ENCODE measurements around the gene DENND5A. TPM values are rescaled to one million over a fixed set of nuclear protein-coding genes. Genes with fewer than 3 reads are reported as not detected.

Gene DENND5A
- total and polyA plus RNA-seq, 10 of the 15 experiments (the other 5 are each of a cell fraction or from before 2014, with no cell fraction given) = 15.6 to 157 (median 85.1) TPM

DNA sequence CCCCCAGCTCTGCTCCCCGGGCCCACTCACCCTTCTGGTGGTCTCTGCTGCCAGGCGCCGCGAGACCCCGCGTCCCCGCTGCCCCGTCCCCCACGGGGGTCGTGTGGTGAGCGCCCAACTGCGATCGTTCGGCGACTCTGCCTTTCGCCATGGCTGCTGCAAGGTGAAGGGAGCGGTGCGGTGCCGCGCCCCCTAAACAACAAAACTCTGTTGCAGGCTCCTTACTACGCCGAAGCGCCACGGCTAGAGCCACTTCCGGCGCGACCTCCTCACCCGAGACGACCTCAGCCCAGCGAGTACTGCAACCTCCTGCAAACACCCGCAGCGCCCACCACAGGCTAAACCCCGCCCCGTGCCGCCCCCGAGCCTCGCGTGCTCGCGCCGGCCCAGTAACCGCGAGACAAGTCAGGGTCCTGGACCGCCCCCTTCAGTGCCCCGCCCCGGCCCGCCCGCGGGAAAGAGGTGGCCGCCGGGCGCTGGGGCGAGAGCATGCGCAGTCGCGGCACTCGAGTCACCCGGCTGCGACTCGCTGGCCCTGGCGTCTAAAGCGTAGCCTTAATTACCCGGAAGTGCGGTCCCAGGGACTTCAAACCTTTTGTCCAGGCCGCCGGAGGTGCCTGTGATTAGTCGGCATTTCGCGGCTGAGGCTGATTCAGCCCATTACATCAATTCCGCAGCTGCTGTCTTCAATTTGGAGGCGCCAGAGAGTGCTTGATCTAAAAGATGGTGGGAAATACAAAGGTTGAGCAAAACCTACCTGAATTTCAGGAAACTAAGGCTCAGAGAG lies 49.3 kb upstream of the DENND5A start, which contains the start of gene TMEM41B (continued):
- TF ChIP-seq RCOR1 (conservative IDR thresholded peaks at IDR 0.05; ENCODE audit: low read depth, low read length) (0 out of 2 replicates have a peak, but pooled peaks have one; percentile 73), SREBF1 (IDR thresholded peaks at IDR 0.05; ENCODE audit: low read length) (0 out of 2 replicates have a peak, but pooled peaks have one; percentile 22), MYC (IDR thresholded peaks at IDR 0.05; ENCODE audit: insufficient read depth, insufficient read length, insufficient replicate concordance, low read length, severe bottlenecking) (no peak), YBX1 (IDR thresholded peaks at IDR 0.05) (no peak), IKZF2 (IDR thresholded peaks at IDR 0.05) (no peak), MTA3 (IDR thresholded peaks at IDR 0.05; ENCODE audit: borderline replicate concordance, low read length) (no peak), ZNF24 (IDR thresholded peaks at IDR 0.05) (no peak), MEF2A (IDR thresholded peaks at IDR 0.05; ENCODE audit: insufficient read depth, low read depth, low read length) (0 out of 2 replicates have a peak, but pooled peaks have one; percentile 47), CHD4 (IDR thresholded peaks at IDR 0.05) (no peak), ATF7 (IDR thresholded peaks at IDR 0.05; ENCODE audit: low read depth) (peak; percentile 69; the same call in 1 of the 2 replicates), CBFB (IDR thresholded peaks at IDR 0.05; ENCODE audit: low read depth) (peak; percentile 61), SUZ12 (IDR thresholded peaks at IDR 0.05; ENCODE audit: unreplicated experiment) (no peak), NBN (IDR thresholded peaks at IDR 0.05) (peak; percentile 25; the same call in 1 of the 2 replicates), CBX3 (IDR thresholded peaks at IDR 0.05; ENCODE audit: borderline replicate concordance, low read depth) (no peak), SIX5 (IDR thresholded peaks at IDR 0.05; ENCODE audit: low read depth, low read length, severe bottlenecking) (peak; percentile 34)
- TF ChIP-seq, protein P1, sequence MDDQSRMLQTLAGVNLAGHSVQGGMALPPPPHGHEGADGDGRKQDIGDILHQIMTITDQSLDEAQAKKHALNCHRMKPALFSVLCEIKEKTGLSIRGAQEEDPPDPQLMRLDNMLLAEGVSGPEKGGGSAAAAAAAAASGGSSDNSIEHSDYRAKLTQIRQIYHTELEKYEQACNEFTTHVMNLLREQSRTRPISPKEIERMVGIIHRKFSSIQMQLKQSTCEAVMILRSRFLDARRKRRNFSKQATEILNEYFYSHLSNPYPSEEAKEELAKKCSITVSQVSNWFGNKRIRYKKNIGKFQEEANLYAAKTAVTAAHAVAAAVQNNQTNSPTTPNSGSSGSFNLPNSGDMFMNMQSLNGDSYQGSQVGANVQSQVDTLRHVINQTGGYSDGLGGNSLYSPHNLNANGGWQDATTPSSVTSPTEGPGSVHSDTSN (IDR thresholded peaks at IDR 0.05; ENCODE audit: insufficient replicate concordance, low read depth, low read length) = no peak
- TF ChIP-seq, protein P2, sequence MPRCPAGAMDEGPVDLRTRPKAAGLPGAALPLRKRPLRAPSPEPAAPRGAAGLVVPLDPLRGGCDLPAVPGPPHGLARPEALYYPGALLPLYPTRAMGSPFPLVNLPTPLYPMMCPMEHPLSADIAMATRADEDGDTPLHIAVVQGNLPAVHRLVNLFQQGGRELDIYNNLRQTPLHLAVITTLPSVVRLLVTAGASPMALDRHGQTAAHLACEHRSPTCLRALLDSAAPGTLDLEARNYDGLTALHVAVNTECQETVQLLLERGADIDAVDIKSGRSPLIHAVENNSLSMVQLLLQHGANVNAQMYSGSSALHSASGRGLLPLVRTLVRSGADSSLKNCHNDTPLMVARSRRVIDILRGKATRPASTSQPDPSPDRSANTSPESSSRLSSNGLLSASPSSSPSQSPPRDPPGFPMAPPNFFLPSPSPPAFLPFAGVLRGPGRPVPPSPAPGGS (IDR thresholded peaks at IDR 0.05; ENCODE audit: borderline replicate concordance, insufficient read depth, low read depth, low read length, poor library complexity, severe bottlenecking) = no peak
- TF ChIP-seq, protein P3, sequence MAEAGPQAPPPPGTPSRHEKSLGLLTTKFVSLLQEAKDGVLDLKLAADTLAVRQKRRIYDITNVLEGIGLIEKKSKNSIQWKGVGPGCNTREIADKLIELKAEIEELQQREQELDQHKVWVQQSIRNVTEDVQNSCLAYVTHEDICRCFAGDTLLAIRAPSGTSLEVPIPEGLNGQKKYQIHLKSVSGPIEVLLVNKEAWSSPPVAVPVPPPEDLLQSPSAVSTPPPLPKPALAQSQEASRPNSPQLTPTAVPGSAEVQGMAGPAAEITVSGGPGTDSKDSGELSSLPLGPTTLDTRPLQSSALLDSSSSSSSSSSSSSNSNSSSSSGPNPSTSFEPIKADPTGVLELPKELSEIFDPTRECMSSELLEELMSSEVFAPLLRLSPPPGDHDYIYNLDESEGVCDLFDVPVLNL (IDR thresholded peaks at IDR 0.05; ENCODE audit: low read depth, low read length) = peak; percentile 59
- TF ChIP-seq, protein P4, sequence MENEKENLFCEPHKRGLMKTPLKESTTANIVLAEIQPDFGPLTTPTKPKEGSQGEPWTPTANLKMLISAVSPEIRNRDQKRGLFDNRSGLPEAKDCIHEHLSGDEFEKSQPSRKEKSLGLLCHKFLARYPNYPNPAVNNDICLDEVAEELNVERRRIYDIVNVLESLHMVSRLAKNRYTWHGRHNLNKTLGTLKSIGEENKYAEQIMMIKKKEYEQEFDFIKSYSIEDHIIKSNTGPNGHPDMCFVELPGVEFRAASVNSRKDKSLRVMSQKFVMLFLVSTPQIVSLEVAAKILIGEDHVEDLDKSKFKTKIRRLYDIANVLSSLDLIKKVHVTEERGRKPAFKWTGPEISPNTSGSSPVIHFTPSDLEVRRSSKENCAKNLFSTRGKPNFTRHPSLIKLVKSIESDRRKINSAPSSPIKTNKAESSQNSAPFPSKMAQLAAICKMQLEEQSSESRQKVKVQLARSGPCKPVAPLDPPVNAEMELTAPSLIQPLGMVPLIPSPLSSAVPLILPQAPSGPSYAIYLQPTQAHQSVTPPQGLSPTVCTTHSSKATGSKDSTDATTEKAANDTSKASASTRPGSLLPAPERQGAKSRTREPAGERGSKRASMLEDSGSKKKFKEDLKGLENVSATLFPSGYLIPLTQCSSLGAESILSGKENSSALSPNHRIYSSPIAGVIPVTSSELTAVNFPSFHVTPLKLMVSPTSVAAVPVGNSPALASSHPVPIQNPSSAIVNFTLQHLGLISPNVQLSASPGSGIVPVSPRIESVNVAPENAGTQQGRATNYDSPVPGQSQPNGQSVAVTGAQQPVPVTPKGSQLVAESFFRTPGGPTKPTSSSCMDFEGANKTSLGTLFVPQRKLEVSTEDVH (IDR thresholded peaks at IDR 0.05; ENCODE audit: low read depth, partially characterized antibody) = peak; percentile 53
- TF ChIP-seq, protein P5, sequence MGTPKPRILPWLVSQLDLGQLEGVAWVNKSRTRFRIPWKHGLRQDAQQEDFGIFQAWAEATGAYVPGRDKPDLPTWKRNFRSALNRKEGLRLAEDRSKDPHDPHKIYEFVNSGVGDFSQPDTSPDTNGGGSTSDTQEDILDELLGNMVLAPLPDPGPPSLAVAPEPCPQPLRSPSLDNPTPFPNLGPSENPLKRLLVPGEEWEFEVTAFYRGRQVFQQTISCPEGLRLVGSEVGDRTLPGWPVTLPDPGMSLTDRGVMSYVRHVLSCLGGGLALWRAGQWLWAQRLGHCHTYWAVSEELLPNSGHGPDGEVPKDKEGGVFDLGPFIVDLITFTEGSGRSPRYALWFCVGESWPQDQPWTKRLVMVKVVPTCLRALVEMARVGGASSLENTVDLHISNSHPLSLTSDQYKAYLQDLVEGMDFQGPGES (IDR thresholded peaks at IDR 0.05) = no peak
